Measurements from ENCODE around the gene JPT1.

Gene JPT1

DNA sequence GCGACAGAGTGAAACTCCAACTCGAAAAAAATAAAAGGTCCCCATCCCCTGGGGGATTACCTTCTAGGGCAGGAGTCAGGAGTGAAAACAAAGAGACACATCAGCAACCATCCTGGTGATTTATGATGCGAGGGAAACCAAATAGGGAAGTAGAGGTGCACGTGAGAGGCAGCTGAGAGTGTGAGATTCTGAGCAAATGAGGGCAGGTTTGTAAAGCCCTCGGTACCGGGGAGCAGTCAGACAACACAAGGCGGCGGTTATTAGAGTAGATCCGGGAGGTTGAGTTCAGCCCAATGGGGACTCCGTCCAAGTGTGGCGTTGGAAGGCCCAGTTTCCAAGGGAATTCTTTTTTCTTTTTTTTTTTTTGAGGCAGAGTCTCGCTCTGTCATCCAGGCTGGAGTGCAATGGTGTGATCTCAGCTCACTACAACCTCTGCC is 51.9 kb downstream of the JPT1 start:
- no peak for DNase-seq

DNA sequence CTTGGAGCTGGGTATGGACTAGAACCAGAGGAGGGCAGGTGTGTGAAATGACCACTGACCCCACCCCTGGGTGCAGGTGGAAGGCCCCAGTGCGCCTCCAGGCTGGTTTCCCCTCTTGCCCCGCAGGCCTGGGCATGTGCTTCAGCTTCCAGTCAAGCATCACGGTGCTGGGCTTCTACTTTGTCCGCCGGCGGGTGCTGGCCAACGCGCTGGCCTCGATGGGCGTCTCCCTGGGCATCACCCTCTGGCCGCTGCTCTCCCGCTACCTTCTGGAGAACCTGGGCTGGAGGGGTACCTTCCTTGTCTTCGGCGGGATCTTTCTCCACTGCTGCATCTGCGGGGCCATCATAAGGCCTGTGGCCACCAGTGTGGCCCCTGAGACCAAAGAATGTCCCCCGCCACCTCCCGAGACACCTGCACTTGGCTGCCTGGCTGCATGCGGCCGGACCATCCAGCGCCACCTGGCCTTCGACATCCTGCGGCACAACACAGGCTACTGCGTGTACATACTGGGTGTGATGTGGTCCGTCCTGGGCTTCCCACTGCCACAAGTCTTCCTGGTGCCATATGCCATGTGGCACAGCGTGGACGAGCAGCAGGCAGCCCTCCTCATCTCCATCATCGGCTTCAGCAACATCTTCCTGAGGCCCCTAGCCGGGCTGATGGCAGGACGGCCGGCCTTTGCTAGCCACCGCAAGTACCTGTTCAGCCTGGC is 54.3 kb downstream of the JPT1 start:
- no peak for DNase-seq

DNA sequence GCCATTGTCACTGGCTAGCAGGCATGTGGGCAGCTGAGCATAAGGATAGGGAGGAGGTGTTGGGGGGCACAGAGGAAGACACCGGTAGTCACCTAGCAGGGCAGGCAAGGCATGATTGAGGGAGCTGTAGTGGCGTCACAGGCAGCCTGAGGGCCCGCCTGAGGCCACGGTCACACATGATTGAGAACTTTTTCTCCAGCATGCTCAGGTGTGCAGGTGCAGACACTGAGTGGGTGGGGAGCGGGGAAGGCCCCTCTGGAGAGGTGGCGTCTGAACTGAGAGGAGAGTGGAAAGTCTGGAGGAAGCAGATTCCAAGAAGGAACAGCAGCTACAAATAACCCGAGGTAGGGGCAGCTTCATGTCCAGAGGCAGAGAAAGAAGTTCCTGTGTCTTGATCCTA is 55.5 kb downstream of the JPT1 start:
- no peak for DNase-seq

DNA sequence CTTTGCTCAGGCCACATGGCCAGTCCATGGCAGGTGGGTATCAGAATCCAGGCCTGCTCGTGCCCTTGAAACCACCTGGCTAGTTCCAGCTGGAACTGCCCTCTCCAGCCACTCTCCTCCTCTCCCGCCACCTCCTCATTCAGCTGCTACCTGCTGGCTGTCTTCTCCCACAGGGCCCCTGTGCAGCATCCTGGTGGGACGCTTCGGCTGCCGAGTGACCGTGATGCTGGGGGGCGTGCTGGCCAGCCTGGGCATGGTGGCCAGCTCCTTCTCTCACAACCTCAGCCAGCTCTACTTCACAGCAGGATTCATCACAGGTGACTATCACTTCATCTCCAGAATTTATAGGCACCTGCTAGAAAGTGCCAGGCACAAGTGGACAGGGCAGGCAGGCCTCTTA is 56.4 kb downstream of the JPT1 start:
- DNase-seq, result no peak

DNA sequence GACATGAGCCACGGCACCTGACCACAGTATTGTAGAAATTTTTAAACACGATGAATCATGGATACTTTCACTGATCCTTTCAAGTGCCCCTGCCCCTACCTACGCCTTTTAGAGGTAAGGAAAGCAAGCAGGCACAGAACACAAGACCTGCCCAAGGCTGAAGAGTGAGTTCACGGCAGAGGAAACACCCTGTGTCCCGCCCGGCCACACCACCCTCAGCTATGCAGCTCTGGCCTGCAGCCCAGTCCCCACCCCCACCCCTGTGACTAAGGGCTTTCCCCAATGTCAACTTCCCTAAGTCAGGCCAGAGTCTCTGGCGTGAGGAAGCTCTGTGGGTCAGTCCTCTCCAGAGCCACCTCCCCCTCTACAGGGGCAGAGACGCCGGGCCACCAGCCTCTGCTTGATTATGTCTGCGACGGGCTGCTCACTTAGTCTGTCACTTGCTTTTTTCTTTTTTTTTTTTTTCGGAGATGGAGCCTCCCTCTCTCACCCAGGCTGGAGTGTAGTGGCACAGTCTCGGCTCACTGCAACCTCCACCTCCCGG is 58.2 kb downstream of the JPT1 start:
- DNase-seq, result peak; percentile 34

DNA sequence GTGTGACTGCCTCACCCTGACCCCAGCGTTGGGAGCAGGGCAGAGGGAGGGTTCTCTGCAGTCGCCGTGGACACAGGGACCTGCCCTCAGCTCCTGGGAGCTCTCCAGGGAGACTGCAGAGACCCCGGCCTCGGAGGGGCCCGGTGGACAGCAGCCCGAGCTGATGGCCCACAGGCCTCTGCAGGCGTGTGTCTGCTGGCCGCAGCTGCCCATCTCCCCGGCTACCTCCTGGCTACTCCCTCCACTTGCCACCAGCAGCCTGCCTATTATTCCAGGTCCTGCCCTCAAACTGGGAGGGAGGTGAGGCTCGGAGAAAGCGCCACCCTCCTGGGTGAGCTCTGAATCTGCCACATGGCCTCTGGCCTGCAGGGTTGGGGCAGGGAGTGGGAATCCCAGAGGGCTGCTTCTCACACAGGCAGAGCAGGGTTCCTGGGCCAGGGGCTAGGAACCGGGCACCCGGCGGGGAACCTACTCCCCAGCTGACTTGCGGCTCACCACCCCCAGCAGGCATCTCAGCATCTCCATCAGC is 59.4 kb downstream of the JPT1 start:
- DNase-seq, result no peak

DNA sequence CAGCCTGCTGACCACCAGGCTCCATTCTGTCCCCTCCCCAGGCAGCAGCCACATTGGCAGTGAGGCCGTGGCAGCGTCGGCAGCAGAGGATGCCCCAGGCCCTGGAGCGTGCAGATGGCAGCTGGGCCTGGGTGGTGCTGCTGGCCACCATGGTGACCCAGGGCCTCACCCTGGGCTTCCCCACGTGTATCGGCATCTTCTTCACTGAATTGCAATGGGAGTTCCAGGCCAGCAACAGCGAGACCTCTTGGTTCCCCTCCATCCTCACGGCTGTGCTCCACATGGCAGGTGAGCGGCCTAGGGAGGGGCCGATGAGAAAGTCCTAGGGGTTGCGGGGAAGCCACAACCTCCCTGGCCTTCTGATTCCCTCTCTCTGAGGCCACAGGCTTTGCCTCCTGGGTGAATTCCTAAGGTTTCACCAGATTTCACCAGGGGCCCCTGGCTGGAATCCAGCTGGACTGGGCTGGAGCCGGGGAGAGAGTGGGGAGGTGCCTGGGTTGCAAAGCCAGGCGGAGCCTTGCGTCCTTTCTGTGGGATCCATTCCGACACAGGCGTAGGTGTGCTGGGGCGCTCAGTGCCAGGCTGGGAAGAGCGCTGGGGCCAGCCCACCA is 60.7 kb downstream of the JPT1 start:
- no peak for DNase-seq

DNA sequence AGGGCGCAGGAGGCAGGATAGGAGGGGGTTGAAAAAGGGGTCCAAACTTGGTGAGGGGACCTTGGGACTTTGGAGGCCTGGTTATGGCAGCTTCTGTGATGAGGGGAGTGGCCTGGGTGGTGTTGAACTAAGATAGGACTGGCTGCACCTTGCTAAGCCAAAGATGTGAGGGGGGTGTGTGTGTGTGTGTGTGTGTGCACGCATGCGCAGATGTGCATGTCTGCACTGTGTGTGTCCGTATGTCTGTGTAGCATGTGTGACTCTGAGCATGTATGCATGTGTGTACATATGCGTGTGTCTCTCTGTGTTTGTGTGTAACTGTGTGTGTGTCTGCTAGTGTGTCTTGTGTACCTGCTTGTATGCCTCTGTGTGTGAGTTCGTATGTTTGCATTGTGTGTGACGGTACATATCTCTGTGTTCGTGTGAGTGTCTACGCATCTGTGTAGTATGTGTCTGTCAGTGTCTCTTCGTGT is 62.4 kb downstream of the JPT1 start:
- DNase-seq, result no peak

DNA sequence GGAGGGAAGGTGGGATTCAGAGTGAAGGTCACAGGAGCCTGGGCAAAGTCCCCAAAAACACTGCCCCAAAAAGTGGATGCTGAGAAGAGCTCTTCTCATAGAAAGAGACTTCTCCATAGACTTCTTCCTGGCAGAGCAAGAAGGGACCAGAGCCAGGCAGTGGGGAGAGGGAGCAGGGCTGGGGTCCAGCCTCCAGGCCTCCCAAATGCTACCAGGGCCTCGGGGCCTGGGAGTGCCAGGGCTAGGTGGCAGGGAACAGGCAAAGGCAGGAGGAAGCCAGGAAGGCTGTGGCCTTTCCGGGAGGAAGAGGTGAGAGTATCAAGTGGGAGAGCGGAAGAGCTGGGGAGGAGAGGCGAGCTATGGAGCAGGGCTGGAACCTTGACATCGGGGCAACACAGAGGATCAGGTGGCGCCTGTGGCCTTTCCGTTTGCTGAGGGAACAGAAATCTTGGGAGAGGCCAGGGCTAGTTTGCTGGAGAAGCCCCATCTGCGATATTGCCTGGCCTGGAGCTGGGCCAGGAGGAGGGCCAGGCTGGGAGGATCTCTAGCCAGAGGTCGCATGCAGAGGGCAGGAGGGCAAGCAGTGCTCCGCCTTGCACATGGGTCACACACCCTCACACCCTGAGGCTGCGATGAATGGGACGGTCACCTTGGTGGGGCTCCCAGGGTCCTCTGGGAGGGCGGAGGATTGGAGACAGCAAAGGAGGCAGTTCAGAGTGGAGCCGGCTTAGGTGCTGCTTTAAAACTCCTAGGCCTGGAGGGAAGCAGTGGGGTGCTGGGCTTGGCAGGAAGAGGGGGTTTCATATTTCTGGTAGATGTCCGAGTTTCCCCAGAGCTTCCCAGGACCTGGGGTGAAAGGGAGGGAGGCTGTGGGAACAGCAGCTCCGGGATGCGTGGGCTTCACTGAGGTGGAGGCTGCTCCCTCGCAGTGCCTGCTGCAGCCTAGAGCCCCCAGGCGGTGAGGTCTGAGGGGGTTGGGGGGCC is 63.1 kb downstream of the JPT1 start:
- no peak for DNase-seq

DNA sequence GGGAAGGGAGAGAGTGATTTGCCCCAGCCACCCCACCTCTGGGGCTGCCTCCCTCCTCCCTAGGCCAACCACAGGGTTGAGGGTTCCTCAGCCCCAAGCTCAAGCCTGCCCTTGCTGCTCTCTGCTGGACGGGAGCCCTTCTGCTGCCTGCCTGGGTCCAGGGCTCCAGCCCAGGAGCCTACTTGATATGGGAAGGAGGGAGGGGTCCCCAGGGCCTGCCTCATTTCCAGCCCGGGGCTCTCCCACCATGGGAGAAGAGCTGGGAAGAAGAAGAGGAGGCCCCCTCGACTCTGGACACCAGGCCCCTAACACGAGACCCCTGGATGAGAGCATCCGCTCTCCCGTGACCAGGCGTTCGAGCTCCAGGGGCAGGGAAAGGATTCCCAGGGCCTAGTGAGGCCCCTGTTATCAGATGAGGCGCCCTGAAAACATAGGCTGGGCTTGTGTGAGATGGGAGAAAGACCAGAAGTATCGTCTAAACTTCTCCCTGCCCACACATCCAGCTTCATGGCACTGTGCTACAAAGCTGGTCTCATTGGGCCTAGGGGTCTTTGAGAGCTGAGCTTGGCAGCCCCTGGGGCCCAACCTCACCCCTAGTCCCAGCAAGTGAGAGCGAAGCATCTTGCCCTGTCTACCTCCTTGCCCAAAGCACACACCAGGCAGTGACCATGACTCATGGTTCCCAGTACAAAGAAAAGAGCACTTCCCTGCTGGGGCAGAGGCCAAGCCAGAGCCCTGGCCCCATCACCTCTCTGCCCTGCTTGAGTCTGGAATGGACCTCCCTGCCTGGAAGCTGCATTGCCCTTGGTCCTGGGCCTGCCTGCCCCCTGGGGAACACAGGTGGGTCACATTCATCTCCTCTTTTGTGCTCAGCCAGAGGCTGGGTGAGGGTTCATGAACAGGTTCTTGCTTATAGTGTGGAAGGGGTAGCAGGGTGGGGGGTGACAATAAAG is 65.6 kb downstream of the JPT1 start:
- DNase-seq, result no peak

DNA sequence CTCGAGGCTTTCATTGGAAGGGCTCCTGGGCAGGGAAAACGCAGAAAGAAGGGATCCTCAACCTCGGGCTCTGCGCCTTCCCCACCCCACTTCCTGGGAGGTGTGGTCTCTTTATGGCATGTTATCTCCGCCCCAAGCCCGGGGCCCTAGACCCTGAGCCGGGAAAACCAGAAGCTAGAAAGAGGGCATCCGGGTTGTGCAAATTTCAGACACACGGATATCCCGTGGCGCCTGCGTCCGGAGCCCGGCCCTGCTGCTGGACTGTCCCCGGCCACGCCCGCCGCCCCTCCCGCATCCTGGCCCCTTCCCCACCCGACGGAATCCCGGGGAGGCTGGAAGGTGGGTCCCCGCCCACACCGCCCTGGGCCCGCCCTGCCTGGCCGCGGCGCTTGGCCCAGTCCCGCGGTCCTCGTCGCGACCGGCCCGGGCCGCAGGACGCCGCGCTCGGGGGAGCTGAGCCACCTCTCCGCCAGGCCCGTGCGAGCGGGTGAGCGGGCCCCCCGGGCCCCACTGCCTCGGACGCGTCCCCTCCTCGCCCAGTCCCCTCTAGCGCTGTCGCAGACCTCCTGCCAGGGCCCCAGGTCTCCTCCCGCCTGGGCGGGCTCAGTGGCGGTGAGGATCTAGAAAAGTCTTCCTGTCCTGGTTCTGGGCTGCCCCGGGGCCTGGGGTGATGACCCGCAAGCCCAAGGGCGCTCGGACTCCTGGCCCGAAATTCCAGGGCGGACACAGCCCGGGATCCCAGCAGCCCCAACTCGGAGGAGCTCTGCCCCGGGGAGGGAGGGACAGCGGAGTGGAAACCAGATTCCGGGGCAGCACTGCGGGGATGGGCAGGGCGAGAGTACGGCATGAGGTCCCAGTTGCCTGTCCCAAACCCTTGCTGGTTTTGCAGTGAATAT is 66.5 kb downstream of the JPT1 start, which contains the start of gene SLC16A5:
Gene SLC16A5, plus strand, starts transcription at position 397 of the 896 bp plus-strand sequence. CDS start 5,683 bp downstream, outside the sequence.
- DNase-seq, result peak; percentile 8

DNA sequence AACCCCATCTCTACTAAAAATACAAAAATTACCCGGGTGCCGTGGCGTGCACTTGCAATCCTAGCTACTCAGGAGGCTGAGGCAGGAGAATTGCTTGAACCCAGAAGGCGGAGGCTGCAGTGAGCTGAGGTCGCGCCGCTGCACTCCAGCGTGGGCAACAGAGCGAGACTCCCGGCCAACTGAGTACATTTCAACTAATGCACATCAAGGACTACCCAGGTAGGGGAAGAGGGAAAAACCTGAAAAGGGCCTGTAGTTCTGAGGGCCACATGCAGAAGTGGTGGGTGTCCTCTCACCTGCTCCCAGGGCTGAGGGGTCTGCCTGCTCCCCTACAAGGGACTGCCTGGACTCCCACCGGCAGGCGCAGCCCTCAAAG is 67.1 kb downstream of the JPT1 start:
- no peak for DNase-seq

DNA sequence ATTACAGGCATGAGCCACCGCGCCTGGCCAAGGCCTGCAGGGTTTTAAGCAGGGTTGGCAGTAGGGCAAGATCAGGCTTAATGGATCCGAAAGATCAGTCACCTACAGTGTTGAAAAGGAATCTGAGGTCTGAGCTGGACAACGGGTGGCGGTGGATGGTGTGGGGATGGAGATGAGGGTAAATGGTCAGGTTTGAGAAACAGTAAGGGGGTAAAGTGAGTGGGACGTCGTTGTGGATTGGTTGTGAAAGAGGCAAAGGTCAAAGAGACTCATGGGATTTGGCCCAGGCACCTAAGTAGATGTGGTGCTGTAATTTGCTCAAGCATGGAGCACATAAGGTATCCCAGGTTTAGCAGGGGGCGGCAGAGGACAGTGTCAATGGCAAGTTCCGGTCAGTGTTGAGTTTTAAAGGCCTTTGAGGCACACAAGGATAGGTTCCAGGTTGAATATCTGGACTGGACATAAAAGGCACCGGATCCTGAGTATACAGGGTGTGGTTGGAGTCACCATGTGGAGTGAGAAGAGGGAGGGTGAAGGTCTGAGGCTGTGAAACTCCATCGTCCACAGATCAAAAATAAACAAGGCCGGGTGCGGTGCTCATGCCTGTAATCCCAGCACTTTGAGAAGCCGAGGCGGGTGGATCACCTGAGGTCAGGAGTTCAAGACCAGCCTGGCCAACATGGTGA is 67.7 kb downstream of the JPT1 start:
- DNase-seq, result no peak
